HepG2 (cell line): ENCODE data around the gene SFXN2. TPM values are rescaled to one million over a fixed set of nuclear protein-coding genes. Genes with fewer than 3 reads are reported as not detected.

Experiments
- ATF7-NPFF ChIP-seq: sonication (generic); formaldehyde crosslinking; IDR thresholded peaks from 2 replicates; pipeline ENCODE4 v1.8.1; 2023; ENCODE audit warnings: mild to moderate bottlenecking, low read depth, missing genetic modification reagents, moderate library complexity
- DNMT1 ChIP-seq: sonication (generic); formaldehyde crosslinking; IDR thresholded peaks from 2 replicates; pipeline ENCODE4 v1.5.1; 2020; ENCODE audit warnings: mild to moderate bottlenecking, missing genetic modification reagents
- KMT2A ChIP-seq: sonication (generic); formaldehyde crosslinking; IDR thresholded peaks from 2 replicates; pipeline ENCODE4 v1.4.0; 2020; ENCODE audit warnings: missing genetic modification reagents
- MED13 ChIP-seq: sonication (generic); formaldehyde crosslinking; IDR thresholded peaks from 2 replicates; pipeline ENCODE4 v1.5.0; 2020; ENCODE audit warnings: missing genetic modification reagents
- MYC ChIP-seq: sonication (generic); formaldehyde crosslinking; IDR thresholded peaks from 2 replicates; pipeline ENCODE4 v1.9.0; 2021; ENCODE audit warnings: missing genetic modification reagents, borderline replicate concordance
- NAIF1 ChIP-seq: sonication (generic); formaldehyde crosslinking; IDR thresholded peaks from 2 replicates; pipeline ENCODE4 v1.5.0; 2020; ENCODE audit warnings: mild to moderate bottlenecking, missing genetic modification reagents, borderline replicate concordance
- ZFAT ChIP-seq: sonication (generic); formaldehyde crosslinking; conservative IDR thresholded peaks from 2 replicates; pipeline ENCODE4 v1.8.1; 2023; ENCODE audit warnings: missing genetic modification reagents, inconsistent platforms
- ZNF225 ChIP-seq: sonication (generic); formaldehyde crosslinking; IDR thresholded peaks from 2 replicates; pipeline ENCODE4 v1.4.0; 2020; ENCODE audit warnings: mild to moderate bottlenecking, missing genetic modification reagents
- ZNF326 ChIP-seq: sonication (generic); formaldehyde crosslinking; IDR thresholded peaks from 2 replicates; pipeline ENCODE4 v1.4.0; 2020; ENCODE audit warnings: missing genetic modification reagents, borderline replicate concordance
- ZNF331 ChIP-seq: sonication (generic); formaldehyde crosslinking; IDR thresholded peaks from 2 replicates; pipeline ENCODE4 v1.4.0; 2020; ENCODE audit warnings: missing genetic modification reagents
- ZNF75D ChIP-seq: sonication (generic); formaldehyde crosslinking; IDR thresholded peaks from 2 replicates; pipeline ENCODE4 v1.8.1; 2023; ENCODE audit warnings: missing genetic modification reagents, mild to moderate bottlenecking, borderline replicate concordance
- ZNF766 ChIP-seq: sonication (generic); formaldehyde crosslinking; IDR thresholded peaks from 2 replicates; pipeline ENCODE4 v1.5.0; 2020; ENCODE audit warnings: missing genetic modification reagents, borderline replicate concordance
- ZNF816 ChIP-seq: sonication (generic); formaldehyde crosslinking; IDR thresholded peaks from 2 replicates; pipeline ENCODE4 v1.8.0; 2022; ENCODE audit warnings: missing genetic modification reagents, mild to moderate bottlenecking, borderline replicate concordance
- polyA plus RNA-seq, 8 experiments: library from polyadenylated mRNA; depleted of rRNA in 3 of 8; stranded (reverse) in 7 of 8; unstranded in 1 of 8; fragments of >200 nt; fragmentation: Illumina TruSeq in 4 of 8; extraction: Trizol in 4 of 8; gene quantifications; 2 replicates each; pipeline versions ENCODE4 v1.2.1 to v1.2.3, GENCODE V29; 2011 to 2016; ENCODE audit warnings: low read depth in 4 of 8, missing spikeins in 1 of 8, mixed read lengths in 1 of 8; ENCODE audit not compliant: insufficient read depth in 1 of 8
- total RNA-seq, 5 experiments: library from RNA; depleted of rRNA; stranded (reverse); fragments of >200 nt; fragmentation: Illumina TruSeq; extraction: Trizol; gene quantifications; 2 replicates each; pipeline ENCODE4 v1.2.3, GENCODE V29; 2016; ENCODE audit warnings: low read depth in 1 of 5
- TF ChIP-seq, protein P1 (sequence below): sonication (generic); formaldehyde crosslinking; IDR thresholded peaks from 2 replicates; pipeline ENCODE4 v1.5.0; 2020; ENCODE audit warnings: missing genetic modification reagents
- TF ChIP-seq, protein P2 (sequence below): sonication (generic); formaldehyde crosslinking; IDR thresholded peaks from 2 replicates; pipeline ENCODE4 v1.5.0; 2020; ENCODE audit warnings: mild to moderate bottlenecking, missing genetic modification reagents
- TF ChIP-seq, protein P3 (sequence below), 2 experiments: fragments of 450-650 bp in 1 of 2; sonication (generic) in 1 of 2; formaldehyde crosslinking; IDR thresholded peaks; 2 replicates each; pipeline versions ENCODE4 v1.5.0 to v1.8.0; 2020 to 2022; ENCODE audit warnings: mild to moderate bottlenecking in 1 of 2, missing genetic modification reagents in 1 of 2
- TF ChIP-seq, protein P4 (sequence below): sonication (generic); formaldehyde crosslinking; IDR thresholded peaks from 2 replicates; pipeline ENCODE4 v1.5.0; 2020; ENCODE audit warnings: mild to moderate bottlenecking, missing genetic modification reagents
- TF ChIP-seq, protein P5 (sequence below): sonication (generic); formaldehyde crosslinking; IDR thresholded peaks from 2 replicates; pipeline ENCODE4 v1.4.0; 2020; ENCODE audit warnings: missing genetic modification reagents

Gene SFXN2
- total and polyA plus RNA-seq, 2 of the 13 experiments (the other 11 are each of a cell fraction or from before 2014, with no cell fraction given): 12.8 to 21.1 TPM

DNA sequence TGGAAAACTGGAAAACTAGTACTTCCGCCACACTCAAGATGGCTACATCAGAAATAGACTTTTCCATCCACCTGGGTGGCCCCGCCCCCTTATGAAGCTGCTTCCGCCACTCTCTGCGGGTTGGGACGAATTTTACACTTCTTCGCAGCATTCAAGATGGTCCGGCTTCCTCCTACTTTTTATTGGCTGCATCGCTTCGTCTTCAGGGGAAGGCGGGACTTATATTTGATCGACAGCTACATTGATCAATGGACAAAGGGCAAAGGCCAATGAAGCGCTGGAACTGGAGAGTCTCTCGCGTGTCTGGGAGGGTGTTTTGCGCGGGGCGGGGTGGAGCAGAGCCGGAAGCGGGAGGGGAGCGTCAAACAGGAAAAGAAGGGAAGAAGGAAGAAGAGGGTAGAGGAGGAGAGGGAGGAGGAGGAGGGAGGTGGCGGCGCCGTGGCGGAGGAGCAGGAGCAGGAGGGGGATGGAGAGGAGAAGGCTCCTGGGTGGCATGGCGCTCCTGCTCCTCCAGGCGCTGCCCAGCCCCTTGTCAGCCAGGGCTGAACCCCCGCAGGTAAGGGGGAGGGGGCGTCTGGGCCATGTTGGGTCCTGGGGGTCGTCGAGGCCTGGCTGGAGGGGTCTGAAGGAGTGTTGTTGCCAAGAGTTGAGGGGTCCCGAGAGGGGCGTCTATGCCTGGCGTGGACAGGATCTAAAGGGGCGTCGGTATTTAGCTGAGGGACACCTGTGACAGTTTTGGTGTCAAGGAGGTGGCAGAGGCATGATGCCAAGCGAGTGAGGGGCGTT is 29.3 kb downstream of the SFXN2 start, which contains the start of gene WBP1L (continued):
- TF ChIP-seq, protein P1, sequence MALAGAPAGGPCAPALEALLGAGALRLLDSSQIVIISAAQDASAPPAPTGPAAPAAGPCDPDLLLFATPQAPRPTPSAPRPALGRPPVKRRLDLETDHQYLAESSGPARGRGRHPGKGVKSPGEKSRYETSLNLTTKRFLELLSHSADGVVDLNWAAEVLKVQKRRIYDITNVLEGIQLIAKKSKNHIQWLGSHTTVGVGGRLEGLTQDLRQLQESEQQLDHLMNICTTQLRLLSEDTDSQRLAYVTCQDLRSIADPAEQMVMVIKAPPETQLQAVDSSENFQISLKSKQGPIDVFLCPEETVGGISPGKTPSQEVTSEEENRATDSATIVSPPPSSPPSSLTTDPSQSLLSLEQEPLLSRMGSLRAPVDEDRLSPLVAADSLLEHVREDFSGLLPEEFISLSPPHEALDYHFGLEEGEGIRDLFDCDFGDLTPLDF (CRISPR knock-in tag): 0 out of 2 replicates have a peak, but pooled peaks have one; percentile 47
- TF ChIP-seq, protein P2, sequence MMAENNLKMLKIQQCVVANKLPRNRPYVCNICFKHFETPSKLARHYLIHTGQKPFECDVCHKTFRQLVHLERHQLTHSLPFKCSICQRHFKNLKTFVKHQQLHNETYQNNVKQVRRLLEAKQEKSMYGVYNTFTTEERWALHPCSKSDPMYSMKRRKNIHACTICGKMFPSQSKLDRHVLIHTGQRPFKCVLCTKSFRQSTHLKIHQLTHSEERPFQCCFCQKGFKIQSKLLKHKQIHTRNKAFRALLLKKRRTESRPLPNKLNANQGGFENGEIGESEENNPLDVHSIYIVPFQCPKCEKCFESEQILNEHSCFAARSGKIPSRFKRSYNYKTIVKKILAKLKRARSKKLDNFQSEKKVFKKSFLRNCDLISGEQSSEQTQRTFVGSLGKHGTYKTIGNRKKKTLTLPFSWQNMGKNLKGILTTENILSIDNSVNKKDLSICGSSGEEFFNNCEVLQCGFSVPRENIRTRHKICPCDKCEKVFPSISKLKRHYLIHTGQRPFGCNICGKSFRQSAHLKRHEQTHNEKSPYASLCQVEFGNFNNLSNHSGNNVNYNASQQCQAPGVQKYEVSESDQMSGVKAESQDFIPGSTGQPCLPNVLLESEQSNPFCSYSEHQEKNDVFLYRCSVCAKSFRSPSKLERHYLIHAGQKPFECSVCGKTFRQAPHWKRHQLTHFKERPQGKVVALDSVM (CRISPR knock-in tag): no peak
- TF ChIP-seq ZNF766 (CRISPR knock-in tag): no peak
- TF ChIP-seq ZNF326 (CRISPR knock-in tag): no peak
- no peak for TF ChIP-seq ATF7-NPFF (CRISPR knock-in tag)
- peak; percentile 42; the same call in 1 of the 2 replicates for TF ChIP-seq MYC (CRISPR knock-in tag)
- 0 out of 2 replicates have a peak, but pooled peaks have one; percentile 33 for TF ChIP-seq ZNF816 (CRISPR knock-in tag)
- TF ChIP-seq NAIF1 (CRISPR knock-in tag): 0 out of 2 replicates have a peak, but pooled peaks have one; percentile 4
- TF ChIP-seq ZNF225: 0 out of 2 replicates have a peak, but pooled peaks have one; percentile 70
- TF ChIP-seq, protein P3, sequence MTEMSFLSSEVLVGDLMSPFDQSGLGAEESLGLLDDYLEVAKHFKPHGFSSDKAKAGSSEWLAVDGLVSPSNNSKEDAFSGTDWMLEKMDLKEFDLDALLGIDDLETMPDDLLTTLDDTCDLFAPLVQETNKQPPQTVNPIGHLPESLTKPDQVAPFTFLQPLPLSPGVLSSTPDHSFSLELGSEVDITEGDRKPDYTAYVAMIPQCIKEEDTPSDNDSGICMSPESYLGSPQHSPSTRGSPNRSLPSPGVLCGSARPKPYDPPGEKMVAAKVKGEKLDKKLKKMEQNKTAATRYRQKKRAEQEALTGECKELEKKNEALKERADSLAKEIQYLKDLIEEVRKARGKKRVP (CRISPR knock-in tag; IDR thresholded peaks at IDR 0.05): 0 out of 4 replicates have a peak, but pooled peaks of 1 of the 2 experiments have one; percentile 30
- TF ChIP-seq DNMT1 (CRISPR knock-in tag): no peak
- TF ChIP-seq ZNF75D (CRISPR knock-in tag): 0 out of 2 replicates have a peak, but pooled peaks have one; percentile 37
- no peak for TF ChIP-seq ZFAT (CRISPR knock-in tag)
- TF ChIP-seq, protein P4, sequence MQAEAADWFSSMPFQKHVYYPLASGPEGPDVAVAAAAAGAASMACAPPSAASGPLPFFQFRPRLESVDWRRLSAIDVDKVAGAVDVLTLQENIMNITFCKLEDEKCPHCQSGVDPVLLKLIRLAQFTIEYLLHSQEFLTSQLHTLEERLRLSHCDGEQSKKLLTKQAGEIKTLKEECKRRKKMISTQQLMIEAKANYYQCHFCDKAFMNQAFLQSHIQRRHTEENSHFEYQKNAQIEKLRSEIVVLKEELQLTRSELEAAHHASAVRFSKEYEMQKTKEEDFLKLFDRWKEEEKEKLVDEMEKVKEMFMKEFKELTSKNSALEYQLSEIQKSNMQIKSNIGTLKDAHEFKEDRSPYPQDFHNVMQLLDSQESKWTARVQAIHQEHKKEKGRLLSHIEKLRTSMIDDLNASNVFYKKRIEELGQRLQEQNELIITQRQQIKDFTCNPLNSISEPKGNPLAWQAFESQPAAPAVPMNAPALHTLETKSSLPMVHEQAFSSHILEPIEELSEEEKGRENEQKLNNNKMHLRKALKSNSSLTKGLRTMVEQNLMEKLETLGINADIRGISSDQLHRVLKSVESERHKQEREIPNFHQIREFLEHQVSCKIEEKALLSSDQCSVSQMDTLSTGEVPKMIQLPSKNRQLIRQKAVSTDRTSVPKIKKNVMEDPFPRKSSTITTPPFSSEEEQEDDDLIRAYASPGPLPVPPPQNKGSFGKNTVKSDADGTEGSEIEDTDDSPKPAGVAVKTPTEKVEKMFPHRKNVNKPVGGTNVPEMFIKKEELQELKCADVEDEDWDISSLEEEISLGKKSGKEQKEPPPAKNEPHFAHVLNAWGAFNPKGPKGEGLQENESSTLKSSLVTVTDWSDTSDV (CRISPR knock-in tag): no peak
- TF ChIP-seq, protein P5, sequence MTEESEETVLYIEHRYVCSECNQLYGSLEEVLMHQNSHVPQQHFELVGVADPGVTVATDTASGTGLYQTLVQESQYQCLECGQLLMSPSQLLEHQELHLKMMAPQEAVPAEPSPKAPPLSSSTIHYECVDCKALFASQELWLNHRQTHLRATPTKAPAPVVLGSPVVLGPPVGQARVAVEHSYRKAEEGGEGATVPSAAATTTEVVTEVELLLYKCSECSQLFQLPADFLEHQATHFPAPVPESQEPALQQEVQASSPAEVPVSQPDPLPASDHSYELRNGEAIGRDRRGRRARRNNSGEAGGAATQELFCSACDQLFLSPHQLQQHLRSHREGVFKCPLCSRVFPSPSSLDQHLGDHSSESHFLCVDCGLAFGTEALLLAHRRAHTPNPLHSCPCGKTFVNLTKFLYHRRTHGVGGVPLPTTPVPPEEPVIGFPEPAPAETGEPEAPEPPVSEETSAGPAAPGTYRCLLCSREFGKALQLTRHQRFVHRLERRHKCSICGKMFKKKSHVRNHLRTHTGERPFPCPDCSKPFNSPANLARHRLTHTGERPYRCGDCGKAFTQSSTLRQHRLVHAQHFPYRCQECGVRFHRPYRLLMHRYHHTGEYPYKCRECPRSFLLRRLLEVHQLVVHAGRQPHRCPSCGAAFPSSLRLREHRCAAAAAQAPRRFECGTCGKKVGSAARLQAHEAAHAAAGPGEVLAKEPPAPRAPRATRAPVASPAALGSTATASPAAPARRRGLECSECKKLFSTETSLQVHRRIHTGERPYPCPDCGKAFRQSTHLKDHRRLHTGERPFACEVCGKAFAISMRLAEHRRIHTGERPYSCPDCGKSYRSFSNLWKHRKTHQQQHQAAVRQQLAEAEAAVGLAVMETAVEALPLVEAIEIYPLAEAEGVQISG (CRISPR knock-in tag): peak; percentile 90
- 0 out of 2 replicates have a peak, but pooled peaks have one; percentile 22 for TF ChIP-seq MED13 (CRISPR knock-in tag)
- TF ChIP-seq ZNF331: peak; percentile 21; the same call in 1 of the 2 replicates
- no peak for TF ChIP-seq KMT2A (CRISPR knock-in tag)
